ENCODE measurements around the gene PFKL.

PFKL gene

DNA sequence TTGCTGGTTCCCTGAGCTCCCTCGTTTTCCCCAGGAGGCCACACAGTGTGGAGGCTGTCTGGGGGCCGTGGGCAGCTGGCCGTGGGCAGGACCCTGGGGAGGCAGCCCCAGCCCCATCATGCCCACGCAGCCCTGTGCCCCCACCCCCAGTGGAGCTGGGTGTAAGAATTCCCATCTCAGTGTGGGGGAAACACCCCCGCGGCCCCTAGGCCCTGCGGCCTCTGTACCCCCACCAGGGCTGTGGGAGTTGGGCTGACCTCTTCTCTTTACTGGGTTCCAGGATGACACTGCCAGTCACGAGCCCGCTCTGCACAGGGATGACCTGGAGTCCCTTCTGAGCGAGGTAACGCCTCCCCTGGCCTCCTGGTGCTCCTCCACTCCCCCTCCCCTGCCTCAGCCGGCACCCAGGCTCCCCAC is 3.7 kb upstream of the PFKL start:
- 69% methylated on average over 12 of the region's 12 CpGs for WGBS
- no peak overlapping the region for H3K9ac ChIP-seq (ENCODE audit: low read length)
- no peak overlapping the region for H2BK12ac ChIP-seq (ENCODE audit: low read length in 2 of 2)
- H3K23ac ChIP-seq (ENCODE audit: low read length in 2 of 2) = no peak overlapping the region
- H2BK5ac ChIP-seq (ENCODE audit: low read depth, low read length, poor library complexity, severe bottlenecking) = no peak overlapping the region
- DNase-seq = no peak
- no peak overlapping the region for H2AFZ ChIP-seq (ENCODE audit: low read depth, low read length)
- no peak overlapping the region for H3K4me3 ChIP-seq (ENCODE audit: insufficient read depth in 1 of 2, low read depth in 1 of 2, low read length in 2 of 2)
- no peak overlapping the region for H3K4me2 ChIP-seq (ENCODE audit: low read length, poor library complexity, severe bottlenecking)
- peak overlapping the region; percentile 76 for H4K91ac ChIP-seq (ENCODE audit: low read length)
- no peak overlapping the region for H3K14ac ChIP-seq (ENCODE audit: low read length in 2 of 2)
- peaks cover 37% of the 10 kb centered on the region for H3K4me1 ChIP-seq (ENCODE audit: control insufficient read depth, insufficient read depth, low read depth, low read length)
- no peak overlapping the region for H3K27ac ChIP-seq (ENCODE audit: low read length, poor library complexity, severe bottlenecking)
- H3K79me1 ChIP-seq (replicated peaks; ENCODE audit: low read length, poor library complexity, severe bottlenecking) = peaks cover 5% of the 10 kb centered on the region
- H3K9me3 ChIP-seq (ENCODE audit: control insufficient read depth, low read length) = no peaks in the 10 kb centered on the region
- H3K4ac ChIP-seq (ENCODE audit: low read depth in 1 of 2, low read length in 2 of 2) = peak overlapping the region in 1 of 2 experiments; percentile 41
- peaks cover 26 to 32% of the 10 kb centered on the region in 2 experiments for H3K27me3 ChIP-seq (ENCODE audit: control insufficient read depth in 1 of 2, insufficient read depth in 1 of 2, low read length in 2 of 2)
- no peak overlapping the region for H3K18ac ChIP-seq (ENCODE audit: low read depth in 1 of 2, low read length in 2 of 2)
- H2BK120ac ChIP-seq (ENCODE audit: low read depth, low read length) = no peak overlapping the region
- no peak overlapping the region for H2AK5ac ChIP-seq (ENCODE audit: low read length, severe bottlenecking)
- H2BK15ac ChIP-seq (ENCODE audit: low read depth, poor library complexity, severe bottlenecking) = peak overlapping the region; percentile 2
- no peak overlapping the region for H4K8ac ChIP-seq (ENCODE audit: low read length)
- H3K36me3 ChIP-seq (ENCODE audit: control insufficient read depth in 1 of 2, insufficient read depth in 2 of 2, low read depth in 1 of 2, low read length in 2 of 2) = no peaks in the 10 kb centered on the region

DNA sequence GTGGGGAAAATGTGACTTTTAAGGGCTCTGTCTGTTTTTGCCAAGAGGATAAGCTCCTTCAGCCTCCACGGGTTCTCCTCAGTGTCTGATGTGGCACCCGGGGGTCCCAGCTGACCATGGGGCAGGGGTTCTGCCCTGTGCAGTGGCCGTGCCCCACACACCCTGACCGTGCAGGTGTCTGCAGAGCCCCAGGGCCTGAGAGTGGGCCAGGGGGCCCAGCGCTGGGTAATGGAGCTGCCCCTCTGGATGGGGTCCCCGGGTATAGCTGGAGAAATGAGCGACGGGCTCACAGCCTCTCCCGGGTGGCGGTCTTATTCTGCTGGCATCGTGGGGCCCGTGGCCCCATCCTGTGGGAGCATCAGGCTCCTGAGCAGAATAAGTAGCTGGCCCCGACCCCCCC is 2.9 kb upstream of the PFKL start:
- 84% methylated on average over 13 of the region's 13 CpGs for WGBS
- H3K27me3 ChIP-seq (ENCODE audit: control insufficient read depth in 1 of 2, insufficient read depth in 1 of 2, low read length in 2 of 2) = peaks cover 22 to 27% of the 10 kb centered on the region in 2 experiments

DNA sequence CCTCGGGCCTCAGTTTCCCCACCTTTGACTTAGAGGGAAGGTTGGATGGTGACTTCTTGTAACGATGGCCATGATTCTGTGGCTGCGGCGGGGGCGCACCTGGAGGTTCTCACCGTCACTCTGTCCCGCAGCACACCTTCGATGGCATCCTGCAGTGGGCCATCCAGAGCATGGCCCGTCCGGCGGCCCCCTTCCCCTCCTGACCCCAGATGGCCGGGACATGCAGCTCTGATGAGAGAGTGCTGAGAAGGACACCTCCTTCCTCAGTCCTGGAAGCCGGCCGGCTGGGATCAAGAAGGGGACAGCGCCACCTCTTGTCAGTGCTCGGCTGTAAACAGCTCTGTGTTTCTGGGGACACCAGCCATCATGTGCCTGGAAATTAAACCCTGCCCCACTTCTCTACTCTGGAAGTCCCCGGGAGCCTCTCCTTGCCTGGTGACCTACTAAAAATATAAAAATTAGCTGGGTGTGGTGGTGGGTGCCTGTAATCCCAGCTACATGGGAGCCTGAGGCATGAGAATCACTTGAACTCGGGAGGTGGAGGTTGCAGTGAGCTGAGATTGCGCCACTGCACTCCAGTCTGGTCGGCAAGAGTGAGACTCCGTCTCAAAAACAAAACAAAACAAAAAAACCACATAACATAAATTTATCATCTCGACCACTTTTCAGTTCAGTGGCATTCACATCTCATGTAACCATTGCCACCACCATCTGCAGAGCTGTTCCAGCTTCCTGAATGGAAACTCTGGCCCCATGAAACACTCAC is 2.1 kb upstream of the PFKL start:
- no peaks in the 10 kb centered on the region for H3K9me3 ChIP-seq (ENCODE audit: control insufficient read depth, low read length)
- H3K79me1 ChIP-seq (replicated peaks; ENCODE audit: low read length, poor library complexity, severe bottlenecking) = peaks cover 17% of the 10 kb centered on the region
- no peak overlapping the region for H3K14ac ChIP-seq (ENCODE audit: low read length in 2 of 2)
- H4K91ac ChIP-seq (ENCODE audit: low read length) = no peak overlapping the region
- no peak overlapping the region for H2BK15ac ChIP-seq (ENCODE audit: low read depth, poor library complexity, severe bottlenecking)
- H2BK12ac ChIP-seq (ENCODE audit: low read length in 2 of 2) = no peak overlapping the region
- H3K9ac ChIP-seq (ENCODE audit: low read length) = peak overlapping the region; percentile 6
- no peak overlapping the region for H3K4ac ChIP-seq (ENCODE audit: low read depth in 1 of 2, low read length in 2 of 2)
- peaks cover 0 to 8% of the 10 kb centered on the region in 2 experiments for H3K36me3 ChIP-seq (ENCODE audit: control insufficient read depth in 1 of 2, insufficient read depth in 2 of 2, low read depth in 1 of 2, low read length in 2 of 2)
- no peak overlapping the region for H4K8ac ChIP-seq (ENCODE audit: low read length)
- H2BK5ac ChIP-seq (ENCODE audit: low read depth, low read length, poor library complexity, severe bottlenecking) = no peak overlapping the region
- H3K18ac ChIP-seq (ENCODE audit: low read depth in 1 of 2, low read length in 2 of 2) = no peak overlapping the region
- no peak overlapping the region for H2AFZ ChIP-seq (ENCODE audit: low read depth, low read length)
- no peak overlapping the region for H3K4me3 ChIP-seq (ENCODE audit: insufficient read depth in 1 of 2, low read depth in 1 of 2, low read length in 2 of 2)
- H3K27ac ChIP-seq (ENCODE audit: low read length, poor library complexity, severe bottlenecking) = no peak overlapping the region
- peaks cover 53% of the 10 kb centered on the region for H3K4me1 ChIP-seq (ENCODE audit: control insufficient read depth, insufficient read depth, low read depth, low read length)
- no peak overlapping the region for H3K23ac ChIP-seq (ENCODE audit: low read length in 2 of 2)
- H2BK120ac ChIP-seq (ENCODE audit: low read depth, low read length) = no peak overlapping the region
- H3K4me2 ChIP-seq (ENCODE audit: low read length, poor library complexity, severe bottlenecking) = no peak overlapping the region
- H3K27me3 ChIP-seq (ENCODE audit: control insufficient read depth in 1 of 2, insufficient read depth in 1 of 2, low read length in 2 of 2) = peaks cover 14 to 20% of the 10 kb centered on the region in 2 experiments
- 25% methylated on average over 21 of the region's 22 CpGs for WGBS
- no peak overlapping the region for H2AK5ac ChIP-seq (ENCODE audit: low read length, severe bottlenecking)
- peak; percentile 91 for DNase-seq

More for the DNA sequence above, 2.9 kb upstream of the PFKL start:
- no peak overlapping the region for H3K23ac ChIP-seq (ENCODE audit: low read length in 2 of 2)
- H3K9ac ChIP-seq (ENCODE audit: low read length) = no peak overlapping the region
- H3K36me3 ChIP-seq (ENCODE audit: control insufficient read depth in 1 of 2, insufficient read depth in 2 of 2, low read depth in 1 of 2, low read length in 2 of 2) = peaks cover 0 to 4% of the 10 kb centered on the region in 2 experiments
- H2BK15ac ChIP-seq (ENCODE audit: low read depth, poor library complexity, severe bottlenecking) = no peak overlapping the region
- no peak overlapping the region for H3K4me2 ChIP-seq (ENCODE audit: low read length, poor library complexity, severe bottlenecking)
- H3K4ac ChIP-seq (ENCODE audit: low read depth in 1 of 2, low read length in 2 of 2) = no peak overlapping the region
- no peak overlapping the region for H2AK5ac ChIP-seq (ENCODE audit: low read length, severe bottlenecking)
- H2BK5ac ChIP-seq (ENCODE audit: low read depth, low read length, poor library complexity, severe bottlenecking) = no peak overlapping the region
- peaks cover 11% of the 10 kb centered on the region for H3K79me1 ChIP-seq (replicated peaks; ENCODE audit: low read length, poor library complexity, severe bottlenecking)
- H2BK12ac ChIP-seq (ENCODE audit: low read length in 2 of 2) = peak overlapping the region in 1 of 2 experiments; percentile 86
- DNase-seq = no peak
- no peak overlapping the region for H3K18ac ChIP-seq (ENCODE audit: low read depth in 1 of 2, low read length in 2 of 2)
- no peak overlapping the region for H4K8ac ChIP-seq (ENCODE audit: low read length)
- no peak overlapping the region for H2BK120ac ChIP-seq (ENCODE audit: low read depth, low read length)
- H3K4me3 ChIP-seq (ENCODE audit: insufficient read depth in 1 of 2, low read depth in 1 of 2, low read length in 2 of 2) = no peak overlapping the region
- no peak overlapping the region for H3K27ac ChIP-seq (ENCODE audit: low read length, poor library complexity, severe bottlenecking)
- no peaks in the 10 kb centered on the region for H3K9me3 ChIP-seq (ENCODE audit: control insufficient read depth, low read length)
- peaks cover 45% of the 10 kb centered on the region for H3K4me1 ChIP-seq (ENCODE audit: control insufficient read depth, insufficient read depth, low read depth, low read length)
- H3K14ac ChIP-seq (ENCODE audit: low read length in 2 of 2) = no peak overlapping the region
- no peak overlapping the region for H4K91ac ChIP-seq (ENCODE audit: low read length)
- H2AFZ ChIP-seq (ENCODE audit: low read depth, low read length) = no peak overlapping the region

DNA sequence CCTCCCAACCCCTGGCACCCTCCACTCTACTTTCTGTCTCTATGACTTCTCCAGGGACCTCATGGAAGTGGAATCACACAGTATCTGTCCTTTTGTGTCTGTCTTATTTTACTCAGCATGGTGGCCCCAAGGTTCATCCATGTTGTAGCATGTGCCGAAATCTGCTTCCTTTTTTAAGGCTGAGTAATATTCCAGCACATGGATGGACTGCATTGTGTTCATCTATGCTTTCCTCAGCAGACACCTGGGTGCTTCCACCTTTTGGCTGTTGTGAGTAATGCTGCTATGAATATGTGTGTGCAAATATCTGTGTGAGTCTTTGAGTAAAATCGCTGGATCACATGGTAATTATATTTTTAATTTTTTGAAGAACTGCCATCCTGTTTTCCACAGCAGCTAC is 1.6 kb upstream of the PFKL start:
- H3K18ac ChIP-seq (ENCODE audit: low read depth in 1 of 2, low read length in 2 of 2) = no peak overlapping the region
- no peak overlapping the region for H2AFZ ChIP-seq (ENCODE audit: low read depth, low read length)
- peak overlapping the region; percentile 6 for H3K9ac ChIP-seq (ENCODE audit: low read length)
- H3K4me3 ChIP-seq (ENCODE audit: insufficient read depth in 1 of 2, low read depth in 1 of 2, low read length in 2 of 2) = no peak overlapping the region
- peaks cover 0 to 8% of the 10 kb centered on the region in 2 experiments for H3K36me3 ChIP-seq (ENCODE audit: control insufficient read depth in 1 of 2, insufficient read depth in 2 of 2, low read depth in 1 of 2, low read length in 2 of 2)
- H3K4ac ChIP-seq (ENCODE audit: low read depth in 1 of 2, low read length in 2 of 2) = peak overlapping the region in 1 of 2 experiments; percentile 15
- H3K23ac ChIP-seq (ENCODE audit: low read length in 2 of 2) = no peak overlapping the region
- WGBS = 100% methylated on average over 2 of the region's 2 CpGs
- peaks cover 57% of the 10 kb centered on the region for H3K4me1 ChIP-seq (ENCODE audit: control insufficient read depth, insufficient read depth, low read depth, low read length)
- H2BK15ac ChIP-seq (ENCODE audit: low read depth, poor library complexity, severe bottlenecking) = no peak overlapping the region
- no peak overlapping the region for H3K27ac ChIP-seq (ENCODE audit: low read length, poor library complexity, severe bottlenecking)
- H2AK5ac ChIP-seq (ENCODE audit: low read length, severe bottlenecking) = no peak overlapping the region
- no peaks in the 10 kb centered on the region for H3K9me3 ChIP-seq (ENCODE audit: control insufficient read depth, low read length)
- H4K91ac ChIP-seq (ENCODE audit: low read length) = no peak overlapping the region
- peaks cover 11 to 18% of the 10 kb centered on the region in 2 experiments for H3K27me3 ChIP-seq (ENCODE audit: control insufficient read depth in 1 of 2, insufficient read depth in 1 of 2, low read length in 2 of 2)
- no peak overlapping the region for H4K8ac ChIP-seq (ENCODE audit: low read length)
- H2BK5ac ChIP-seq (ENCODE audit: low read depth, low read length, poor library complexity, severe bottlenecking) = no peak overlapping the region
- no peak for DNase-seq
- no peak overlapping the region for H3K4me2 ChIP-seq (ENCODE audit: low read length, poor library complexity, severe bottlenecking)
- H3K79me1 ChIP-seq (replicated peaks; ENCODE audit: low read length, poor library complexity, severe bottlenecking) = peaks cover 17% of the 10 kb centered on the region
- peak overlapping the region in 1 of 2 experiments; percentile 16 for H2BK12ac ChIP-seq (ENCODE audit: low read length in 2 of 2)
- no peak overlapping the region for H3K14ac ChIP-seq (ENCODE audit: low read length in 2 of 2)
- no peak overlapping the region for H2BK120ac ChIP-seq (ENCODE audit: low read depth, low read length)

Data from mesenchymal stem cell (in vitro differentiated cells and primary cell).